MCF 10A (cell line): ENCODE measurements around the gene LRBA. TPM values are rescaled to one million over a fixed set of nuclear protein-coding genes. Genes with fewer than 3 reads are reported as not detected.
"Not testable (repeated sequence)": the region's sequence is repeated elsewhere in the genome, so short reads cannot be mapped to it uniquely, and the experiment has no call there.

ENCODE experiments used
- BruUV-seq: library from RNA; stranded (reverse); fragments of 400-500 nt; replicated peaks from 2 replicates; lab custom pipeline; 2021; lab: Mats Ljungman, UMichigan
- CTCF ChIA-PET: fragments of 300-600 bp; sonication (Branson Sonifier 250); formaldehyde crosslinking; extraction: SDS; loops from one replicate; lab custom pipeline; 2021; ENCODE audit warnings: antibody characterized with exemption, inconsistent platforms; lab: Yijun Ruan, JAX
- POLR2A ChIA-PET: fragments of 300-600, 350-650 bp; sonication (Branson Sonifier 250); formaldehyde crosslinking; extraction: SDS; loops from one replicate; lab custom pipeline; 2020; ENCODE audit warnings: antibody characterized with exemption, inconsistent platforms; lab: Yijun Ruan, JAX
- DNase-seq: peaks from one replicate; pipeline ENCODE4 v3.0.0-alpha.2; 2018; ENCODE audit not compliant: unreplicated experiment
- H3K27ac Mint-ChIP-seq: one replicate; pipeline ENCODE4 v1.8.0; 2022; ENCODE audit warnings: mild to moderate bottlenecking, low read depth, mixed read lengths; ENCODE audit not compliant: unreplicated experiment
- H3K27me3 Mint-ChIP-seq: one replicate; pipeline ENCODE4 v1.8.0; 2022; ENCODE audit warnings: mixed read lengths; ENCODE audit not compliant: insufficient read depth, unreplicated experiment
- H3K36me3 Mint-ChIP-seq: one replicate; pipeline ENCODE4 v1.8.0; 2022; ENCODE audit warnings: mild to moderate bottlenecking, moderate library complexity, mixed read lengths; ENCODE audit not compliant: insufficient read depth, unreplicated experiment
- H3K4me1 Mint-ChIP-seq: one replicate; pipeline ENCODE4 v1.8.0; 2022; ENCODE audit warnings: mixed read lengths; ENCODE audit not compliant: insufficient read depth, unreplicated experiment
- H3K4me3 Mint-ChIP-seq: one replicate; pipeline ENCODE4 v1.8.0; 2022; ENCODE audit warnings: mild to moderate bottlenecking, moderate library complexity, mixed read lengths; ENCODE audit not compliant: unreplicated experiment
- H3K9me3 Mint-ChIP-seq: one replicate; pipeline ENCODE4 v1.8.0; 2022; ENCODE audit warnings: mixed read lengths; ENCODE audit not compliant: unreplicated experiment
- intact Hi-C: fragments of 100-400 bp; cut with micrococcal nuclease; formaldehyde crosslinking; loops from 2 replicates; pipeline ENCODE4 v1.14.1; 2022
- total RNA-seq: library from RNA; stranded (reverse); gene quantifications from 2 replicates; pipeline ENCODE4 v1.2.3, GENCODE V29; 2022
- TF ChIP-seq, protein P1 (sequence below): fragments of 200-600 bp; IDR thresholded peaks from one replicate; pipeline ENCODE4 v1.8.0; 2022; ENCODE audit warnings: antibody characterized with exemption, mild to moderate bottlenecking; ENCODE audit not compliant: unreplicated experiment

Gene LRBA
- total RNA-seq, 1 experiment from 2014 or later: 64.5 TPM

- ChIA-PET CTCF (no interaction called here), POLR2A (interaction anchor here (1.0 kb wide), 1 partner anchor 196 kb away, joined by 4 read pairs; no protein-coding TSS in a partner anchor)
- Mint-ChIP-seq H3K27ac (no peak overlapping the region), H3K4me3 (no peak overlapping the region), H3K4me1 (peaks cover 34% of the 10 kb centered on the region), H3K27me3 (no peaks in the 10 kb centered on the region), H3K9me3 (no peaks in the 10 kb centered on the region), H3K36me3 (peaks cover 6% of the 10 kb centered on the region)
- intact Hi-C loops: no loop called here
- no TSS peak for BruUV-seq
- no peak for DNase-seq
- TF ChIP-seq, protein P1, sequence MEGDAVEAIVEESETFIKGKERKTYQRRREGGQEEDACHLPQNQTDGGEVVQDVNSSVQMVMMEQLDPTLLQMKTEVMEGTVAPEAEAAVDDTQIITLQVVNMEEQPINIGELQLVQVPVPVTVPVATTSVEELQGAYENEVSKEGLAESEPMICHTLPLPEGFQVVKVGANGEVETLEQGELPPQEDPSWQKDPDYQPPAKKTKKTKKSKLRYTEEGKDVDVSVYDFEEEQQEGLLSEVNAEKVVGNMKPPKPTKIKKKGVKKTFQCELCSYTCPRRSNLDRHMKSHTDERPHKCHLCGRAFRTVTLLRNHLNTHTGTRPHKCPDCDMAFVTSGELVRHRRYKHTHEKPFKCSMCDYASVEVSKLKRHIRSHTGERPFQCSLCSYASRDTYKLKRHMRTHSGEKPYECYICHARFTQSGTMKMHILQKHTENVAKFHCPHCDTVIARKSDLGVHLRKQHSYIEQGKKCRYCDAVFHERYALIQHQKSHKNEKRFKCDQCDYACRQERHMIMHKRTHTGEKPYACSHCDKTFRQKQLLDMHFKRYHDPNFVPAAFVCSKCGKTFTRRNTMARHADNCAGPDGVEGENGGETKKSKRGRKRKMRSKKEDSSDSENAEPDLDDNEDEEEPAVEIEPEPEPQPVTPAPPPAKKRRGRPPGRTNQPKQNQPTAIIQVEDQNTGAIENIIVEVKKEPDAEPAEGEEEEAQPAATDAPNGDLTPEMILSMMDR: no peak
These were observed 500.4 kb downstream of the LRBA start for GRCh38 chr4:150514709-150515108.

DNA sequence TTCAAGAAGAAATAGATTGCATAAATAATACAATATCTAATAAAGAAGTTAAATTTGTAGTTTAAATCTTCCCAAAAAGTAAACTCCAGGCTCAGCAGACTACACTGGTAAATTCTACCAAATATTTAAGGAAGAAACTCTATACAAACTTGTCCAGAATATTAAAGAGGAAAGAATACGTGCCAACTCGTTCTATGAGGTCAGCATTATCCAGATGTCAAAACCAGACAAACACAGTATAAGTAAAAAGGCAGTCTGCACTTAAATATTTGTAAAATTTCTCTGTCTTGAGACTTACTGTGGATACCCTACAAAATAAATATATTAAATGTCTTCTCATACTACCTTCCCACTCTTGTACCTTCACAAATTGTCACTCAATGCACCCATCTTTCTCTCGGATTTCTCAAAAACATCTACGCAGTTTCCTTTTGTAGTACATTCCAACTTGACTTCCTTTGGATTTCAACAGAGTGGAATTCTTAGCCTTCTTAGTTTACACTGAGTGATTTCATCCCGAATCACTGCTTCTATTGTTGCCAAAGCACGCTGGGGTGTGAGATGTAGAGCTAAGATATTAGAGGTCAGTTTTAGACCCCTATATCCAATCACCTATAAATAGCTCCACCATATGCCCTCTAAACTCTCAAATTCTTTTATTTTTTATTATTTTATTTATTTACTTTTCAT lies 504.8 kb downstream of the LRBA start:
- Mint-ChIP-seq H3K9me3 (no peaks in the 10 kb centered on the region), H3K27me3 (no peaks in the 10 kb centered on the region), H3K4me1 (peaks cover 19% of the 10 kb centered on the region), H3K4me3 (peak overlapping the region; percentile 65), H3K27ac (peak overlapping the region; percentile 89), H3K36me3 (peaks cover under 1% of the 10 kb centered on the region)
- TF ChIP-seq, protein P1: no peak
- TSS peak; percentile 76 for BruUV-seq
- POLR2A ChIA-PET: interaction anchor here (0.5 kb wide), 1 partner anchor 21 kb away, joined by 3 read pairs; no protein-coding TSS in a partner anchor
- intact Hi-C loops: no loop called here
- CTCF ChIA-PET: interaction anchor here (1.2 kb wide), 1 partner anchor 127 kb away, joined by 4 read pairs; no protein-coding TSS in a partner anchor
- peak; percentile 68 for DNase-seq

DNA sequence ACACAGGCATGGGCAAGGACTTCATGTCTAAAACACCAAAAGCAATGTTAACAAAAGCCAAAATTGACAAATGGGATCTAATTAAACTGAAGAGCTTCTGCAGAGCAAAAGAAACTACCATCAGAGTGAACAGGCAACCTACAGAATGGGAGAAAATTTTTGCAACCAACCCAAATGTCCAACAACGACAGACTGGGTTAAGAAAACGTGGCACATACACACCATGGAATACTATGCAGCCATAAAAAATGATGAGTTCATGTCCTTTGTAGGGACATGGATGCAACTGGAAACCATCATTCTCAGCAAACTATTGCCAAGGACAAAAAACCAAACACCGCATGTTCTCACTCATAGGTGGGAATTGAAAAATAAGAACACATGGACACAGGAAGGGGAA lies 507.4 kb downstream of the LRBA start:
- H3K9me3 Mint-ChIP-seq, DNase-seq, POLR2A ChIA-PET, CTCF ChIA-PET, H3K27ac Mint-ChIP-seq, BruUV-seq, H3K36me3 Mint-ChIP-seq, H3K4me3 Mint-ChIP-seq, H3K27me3 Mint-ChIP-seq, intact Hi-C loops: not testable (repeated sequence)
- peaks cover 19% of the 10 kb centered on the region for H3K4me1 Mint-ChIP-seq

GRCh38 chr4:150501983-150502382 lies 513.1 kb downstream of the LRBA start:
- POLR2A ChIA-PET: no interaction called here

More at GRCh38 chr4:150501983-150502382, 513.1 kb downstream of the LRBA start:
- TF ChIP-seq, protein P1: no peak
- peaks cover 9% of the 10 kb centered on the region for H3K4me1 Mint-ChIP-seq
- H3K27me3 Mint-ChIP-seq: no peaks in the 10 kb centered on the region
- peaks cover 18% of the 10 kb centered on the region for H3K36me3 Mint-ChIP-seq
- no TSS peak for BruUV-seq
- intact Hi-C loops: no loop called here
- H3K4me3 Mint-ChIP-seq: no peak overlapping the region
- no peak for DNase-seq
- CTCF ChIA-PET: no interaction called here
- no peak overlapping the region for H3K27ac Mint-ChIP-seq
- peaks cover 8% of the 10 kb centered on the region for H3K9me3 Mint-ChIP-seq
